Measurements from ENCODE around the gene MS4A4E.
"Not testable (repeated sequence)": the region's sequence is repeated elsewhere in the genome, so short reads cannot be mapped to it uniquely, and the experiment has no call there.

Gene MS4A4E

GRCh38 chr11:60172011-60172410 is 70.9 kb downstream of the MS4A4E start:
- DNase-seq (ENCODE audit: low read depth), result no peak

DNA sequence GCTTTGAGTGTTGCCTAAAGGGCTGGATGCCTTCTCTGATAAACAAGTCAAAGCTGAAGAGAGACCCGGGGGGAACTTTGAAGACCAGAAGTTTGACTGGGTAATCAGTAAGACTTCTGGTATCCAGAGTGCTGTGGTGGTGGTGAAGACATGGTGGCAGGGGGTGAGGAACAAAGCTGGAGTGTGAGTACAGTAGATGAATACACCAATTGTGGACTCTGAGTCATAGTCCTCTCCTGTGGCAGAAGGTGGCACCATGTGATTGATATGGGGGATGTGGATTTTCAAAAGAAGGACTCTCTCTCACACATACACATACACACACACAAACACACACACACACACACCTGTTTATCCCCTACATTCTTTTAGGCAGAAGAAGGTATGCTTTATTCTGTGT is 72.4 kb downstream of the MS4A4E start:
- no peak for DNase-seq (ENCODE audit: low read depth)

DNA sequence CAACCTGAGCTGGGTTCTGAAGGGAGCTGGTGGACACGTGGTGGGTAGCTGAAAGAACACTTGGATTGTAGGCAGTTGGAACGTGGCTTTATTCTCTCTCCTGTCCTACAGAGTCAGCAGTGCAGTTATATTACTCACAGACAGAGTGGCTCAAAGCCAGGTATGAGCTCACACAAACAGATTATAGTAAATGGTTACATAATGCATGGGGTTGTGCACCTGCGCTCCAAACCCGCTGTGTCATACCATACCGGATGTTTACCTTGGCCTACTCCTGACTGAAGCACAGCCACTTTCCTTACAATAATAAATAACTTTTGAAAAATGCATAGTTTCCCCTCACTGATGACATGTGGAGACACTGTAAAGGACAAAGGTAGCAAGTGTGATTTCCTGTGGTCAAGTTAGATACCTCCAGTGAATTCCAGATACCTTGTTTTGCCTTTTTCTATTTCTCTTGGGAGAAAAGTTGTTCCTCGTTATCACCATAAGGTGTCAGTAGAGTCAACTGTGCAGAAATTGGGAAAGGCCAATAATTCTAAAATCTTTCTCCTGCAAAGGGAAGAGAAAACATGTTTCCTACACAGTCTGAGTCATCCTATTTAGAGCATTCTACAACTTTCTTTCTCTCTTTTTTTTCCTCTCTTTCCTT is 73.5 kb downstream of the MS4A4E start:
- no peak for DNase-seq (ENCODE audit: low read depth)

- DNase-seq (ENCODE audit: low read depth), result no peak
Measured at GRCh38 chr11:60168306-60168705, 74.6 kb downstream of the MS4A4E start.

GRCh38 chr11:60165951-60166350 is 77.0 kb downstream of the MS4A4E start:
- no peak for DNase-seq (ENCODE audit: low read depth)

DNA sequence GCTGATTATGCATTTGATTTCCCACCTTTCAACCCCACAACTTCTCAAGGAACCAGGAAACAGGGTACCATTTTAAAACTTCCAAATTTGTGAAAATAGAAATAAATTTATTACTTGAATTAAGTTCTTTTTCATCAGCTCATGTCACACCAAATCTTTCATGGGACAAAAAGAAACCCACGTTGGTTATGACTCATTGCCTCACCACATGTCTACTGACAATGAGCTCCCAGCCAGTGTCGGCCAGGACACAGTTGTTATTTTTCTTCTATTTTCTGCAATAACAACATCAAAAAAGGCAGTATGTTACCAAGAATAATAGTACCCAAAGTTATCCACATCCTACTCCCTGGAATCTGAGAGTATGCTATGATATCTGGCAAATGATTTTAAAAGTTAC is 77.4 kb downstream of the MS4A4E start:
- DNase-seq (ENCODE audit: low read depth), result no peak

GRCh38 chr11:60164550-60165075 is 78.3 kb downstream of the MS4A4E start:
- no peak for DNase-seq (ENCODE audit: low read depth)

- DNase-seq (ENCODE audit: low read depth), result no peak
Measured at GRCh38 chr11:60161766-60162165, 81.2 kb downstream of the MS4A4E start.

DNA sequence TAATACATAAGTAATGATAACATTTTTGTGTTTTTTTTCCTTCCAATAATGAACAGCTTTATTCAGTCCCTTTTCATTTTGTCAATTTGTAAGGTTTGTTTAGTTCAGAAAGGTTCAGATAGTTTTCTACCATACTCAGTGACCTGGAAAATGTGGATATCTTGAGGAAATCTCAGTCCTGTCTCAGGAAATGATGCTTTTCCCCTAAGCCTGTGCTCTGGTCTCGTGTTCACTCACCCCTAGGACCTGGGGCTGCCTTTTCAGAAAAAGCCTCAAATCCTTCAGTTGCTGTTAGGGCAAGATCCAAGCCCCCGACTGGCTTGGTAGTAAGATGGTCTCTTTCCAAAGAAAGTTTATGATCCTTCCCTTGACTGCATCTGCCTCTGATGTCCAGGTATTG is 81.8 kb downstream of the MS4A4E start:
- DNase-seq (ENCODE audit: low read depth), result no peak

DNA sequence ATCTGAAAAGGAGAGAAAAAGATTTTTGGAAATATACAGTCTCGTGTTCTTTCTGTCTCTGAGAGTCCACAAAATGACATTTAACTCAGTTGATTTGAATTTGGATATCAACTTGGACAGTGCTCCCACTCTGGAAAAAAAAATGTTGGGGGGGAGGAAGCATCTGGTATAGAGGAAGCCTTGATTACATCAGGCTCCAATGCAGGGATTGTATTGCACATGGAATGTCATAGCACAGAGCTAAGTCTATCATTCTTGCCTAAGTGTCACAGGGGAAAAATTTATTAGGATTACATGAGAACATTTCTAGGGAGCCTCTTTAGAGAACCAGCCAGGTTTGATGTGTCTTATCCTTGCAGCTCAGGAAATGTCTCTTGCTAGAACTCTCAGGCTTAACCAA is 83.1 kb downstream of the MS4A4E start:
- DNase-seq (ENCODE audit: low read depth), result no peak

GRCh38 chr11:60159284-60159683 is 83.7 kb downstream of the MS4A4E start:
- DNase-seq (ENCODE audit: low read depth), result no peak

DNA sequence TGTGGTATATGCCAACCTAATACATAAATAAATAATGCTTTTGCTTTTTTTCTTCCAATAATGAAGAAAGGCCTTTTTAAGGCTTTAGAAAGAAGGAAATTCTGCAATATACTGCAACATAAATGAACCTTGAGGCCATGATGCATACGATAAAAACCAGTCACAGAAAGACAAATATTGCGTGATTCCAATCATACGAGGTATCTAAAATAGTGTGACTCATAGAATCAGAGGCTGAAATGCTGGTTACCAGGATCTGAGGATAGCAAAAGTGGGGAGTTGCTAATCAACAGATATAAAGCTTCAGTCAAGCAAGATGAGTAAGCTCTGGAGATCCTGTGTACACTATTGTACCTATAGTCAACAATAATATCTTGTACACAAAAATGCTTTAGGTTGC is 84.3 kb downstream of the MS4A4E start:
- no peak for DNase-seq (ENCODE audit: low read depth)

DNA sequence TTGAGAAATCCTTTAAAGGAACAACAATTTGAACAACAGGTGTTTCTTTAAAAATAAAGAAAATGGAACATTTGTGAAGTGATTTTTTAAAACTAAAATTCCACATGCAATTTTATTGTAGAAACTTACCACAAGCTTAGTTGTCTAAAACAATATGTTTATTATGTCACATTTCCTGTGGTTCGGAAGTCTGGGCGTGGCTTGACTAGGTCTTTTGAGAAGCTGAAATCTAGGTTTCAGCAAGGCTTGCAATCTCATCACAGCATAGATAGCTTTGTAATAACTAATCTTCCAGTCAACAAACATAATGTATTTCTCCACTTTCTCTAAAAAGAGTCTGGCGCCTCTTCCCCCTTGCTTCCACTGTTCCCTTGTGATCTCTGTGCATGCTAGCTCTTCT is 87.0 kb downstream of the MS4A4E start:
- no peak for DNase-seq (ENCODE audit: low read depth)

GRCh38 chr11:60152727-60153126 is 90.2 kb downstream of the MS4A4E start:
- DNase-seq (ENCODE audit: low read depth), result not testable (repeated sequence)

DNA sequence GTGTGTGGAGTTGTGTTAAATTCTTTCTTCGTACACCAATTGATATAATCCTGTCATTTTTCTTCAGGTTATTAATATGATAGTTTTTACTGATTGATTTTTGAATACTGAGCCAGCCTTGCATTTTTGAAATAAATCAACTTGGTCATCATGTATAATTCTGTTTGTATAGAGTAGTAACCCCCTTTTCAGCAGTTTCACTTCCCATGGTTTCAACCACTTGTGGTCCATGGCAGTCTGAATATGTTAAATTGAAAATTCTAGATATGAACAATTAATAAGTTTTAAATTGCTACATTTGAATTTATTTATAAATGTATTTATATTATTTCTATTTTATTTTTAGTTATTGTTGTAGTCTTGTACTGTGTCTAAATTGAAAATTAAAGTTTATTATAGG is 92.7 kb downstream of the MS4A4E start:
- no peak for DNase-seq (ENCODE audit: low read depth)
